Endodermal cell (in vitro differentiated cells): ENCODE data around the gene ATE1. TPM values are rescaled to one million over a fixed set of nuclear protein-coding genes. Genes with fewer than 3 reads are reported as not detected.

ENCODE experiments used
- DNase-seq: peaks from one replicate; pipeline ENCODE4 v3.0.0-alpha.2; 2017
- H3K27ac ChIP-seq: 2 replicates; pipeline ENCODE4 v1.5.1; 2013; ENCODE audit warnings: mild to moderate bottlenecking, low read depth, low read length, moderate library complexity
- H3K27me3 ChIP-seq: 2 replicates; pipeline ENCODE4 v1.6.1; 2013; ENCODE audit warnings: mild to moderate bottlenecking, low read length, moderate library complexity; ENCODE audit not compliant: insufficient read depth, control insufficient read depth, poor library complexity, severe bottlenecking
- H3K36me3 ChIP-seq: 2 replicates; pipeline ENCODE4 v1.7.0; 2013; ENCODE audit warnings: mild to moderate bottlenecking, low read length, moderate library complexity; ENCODE audit not compliant: control insufficient read depth, insufficient read depth
- H3K4me1 ChIP-seq: one replicate; pipeline ENCODE4 v1.7.0; 2013; ENCODE audit warnings: low read length; ENCODE audit not compliant: control insufficient read depth, insufficient read depth
- H3K4me3 ChIP-seq: 2 replicates; pipeline ENCODE4 v1.5.1; 2013; ENCODE audit warnings: mild to moderate bottlenecking, low read length, moderate library complexity
- H3K9ac ChIP-seq: 2 replicates; pipeline ENCODE4 v1.6.1; 2013; ENCODE audit warnings: mild to moderate bottlenecking, low read length, moderate library complexity; ENCODE audit not compliant: poor library complexity, severe bottlenecking; ENCODE audit errors: extremely low read depth
- H3K9me3 ChIP-seq: 2 replicates; pipeline ENCODE4 v1.6.1; 2013; ENCODE audit warnings: mild to moderate bottlenecking, low read length, moderate library complexity; ENCODE audit not compliant: control insufficient read depth
- H3K27ac Mint-ChIP-seq: 2 replicates; pipeline ENCODE4 v1.8.0; 2020; ENCODE audit warnings: mixed read lengths
- H3K27me3 Mint-ChIP-seq: 2 replicates; pipeline ENCODE4 v1.8.0; 2021; ENCODE audit warnings: mild to moderate bottlenecking, mixed read lengths; ENCODE audit not compliant: insufficient read depth
- H3K36me3 Mint-ChIP-seq: 2 replicates; pipeline ENCODE4 v1.8.0; 2020; ENCODE audit warnings: low read depth, mixed read lengths
- H3K4me1 Mint-ChIP-seq: 2 replicates; pipeline ENCODE4 v1.8.0; 2020; ENCODE audit warnings: mixed read lengths
- H3K4me3 Mint-ChIP-seq: 2 replicates; pipeline ENCODE4 v1.8.0; 2020; ENCODE audit warnings: mild to moderate bottlenecking, moderate library complexity, mixed read lengths
- H3K9me3 Mint-ChIP-seq: 2 replicates; pipeline ENCODE4 v1.8.0; 2020; ENCODE audit warnings: mild to moderate bottlenecking, mixed read lengths
- CTCF ChIP-seq: fragments of 200-600 bp; sonication (generic); conservative IDR thresholded peaks from 2 replicates; pipeline ENCODE4 v1.5.0; 2021; ENCODE audit warnings: antibody characterized with exemption, mild to moderate bottlenecking
- WGBS, 2 experiments: methylation state at CpG; one replicate each; pipeline versions ENCODE4 v1.1.5 to v1.1.7; 2013; ENCODE audit warnings: missing lambda C conversion rate in 2 of 2, mixed read lengths in 1 of 2; ENCODE audit not compliant: insufficient coverage in 1 of 2, insufficient read length in 1 of 2; 5-methylcytosine and 5-hydroxymethylcytosine counted together
- total RNA-seq, 2 donors: library from RNA; stranded (reverse); fragmentation: NEBNext Ultra II Directional in 1 of 2; extraction: Animal tissue kit (Norgen Biotek cat#: 25700) in 1 of 2; gene quantifications; 2 replicates in 1 of 2; 3 replicates in 1 of 2; pipeline ENCODE4 v1.2.1, GENCODE V29; 2021

ATE1 gene
- total RNA-seq, 2 donors from 2014 or later, result 31.2 to 32.2 TPM

- H3K36me3 ChIP-seq, result no peaks in the 10 kb centered on the region
- H3K4me1 ChIP-seq, result no peaks in the 10 kb centered on the region
- 66 to 85% methylated on average over 1 of the region's 1 CpG for WGBS, 2 experiments
- TF ChIP-seq CTCF, result no peak
- H3K27ac ChIP-seq, result no peak overlapping the region
- H3K9ac ChIP-seq, result no peak overlapping the region
- H3K9me3 Mint-ChIP-seq, result peaks cover 25% of the 10 kb centered on the region
- H3K27me3 ChIP-seq, result peaks cover 1% of the 10 kb centered on the region
- no peak overlapping the region for H3K27ac Mint-ChIP-seq
- H3K9me3 ChIP-seq, result peaks cover 38% of the 10 kb centered on the region
- H3K4me1 Mint-ChIP-seq, result no peaks in the 10 kb centered on the region
- no peaks in the 10 kb centered on the region for H3K36me3 Mint-ChIP-seq
- H3K27me3 Mint-ChIP-seq, result no peaks in the 10 kb centered on the region
- DNase-seq, result no peak
- H3K4me3 ChIP-seq, result no peak overlapping the region
- no peak overlapping the region for H3K4me3 Mint-ChIP-seq
Measured at GRCh38 chr10:121715969-121716368, 211.9 kb downstream of the ATE1 start.

GRCh38 chr10:121715076-121715475 is 212.8 kb downstream of the ATE1 start:
- Mint-ChIP-seq H3K4me3 (no peak overlapping the region), H3K36me3 (no peaks in the 10 kb centered on the region), H3K9me3 (peaks cover 22% of the 10 kb centered on the region), H3K27ac (no peak overlapping the region), H3K27me3 (peaks cover 4% of the 10 kb centered on the region), H3K4me1 (peaks cover 4% of the 10 kb centered on the region)
- Histone ChIP-seq H3K4me1 (peaks cover 4% of the 10 kb centered on the region), H3K9me3 (peaks cover 31% of the 10 kb centered on the region), H3K9ac (no peak overlapping the region), H3K4me3 (no peak overlapping the region), H3K36me3 (no peaks in the 10 kb centered on the region), H3K27ac (no peak overlapping the region), H3K27me3 (peaks cover 10% of the 10 kb centered on the region)
- no peak for DNase-seq
- WGBS, 2 experiments, result 93 to 95% methylated on average over 2 to 3 of the region's 3 CpGs
- TF ChIP-seq CTCF, result no peak

GRCh38 chr10:121713486-121713885 is 214.3 kb downstream of the ATE1 start:
- TF ChIP-seq CTCF, result no peak

More at GRCh38 chr10:121713486-121713885, 214.3 kb downstream of the ATE1 start:
- no peak overlapping the region for H3K4me3 Mint-ChIP-seq
- H3K9me3 ChIP-seq, result peaks cover 27% of the 10 kb centered on the region
- no peak for DNase-seq
- H3K9ac ChIP-seq, result no peak overlapping the region
- WGBS, 2 experiments, result 82 to 88% methylated on average over 3 to 5 of the region's 5 CpGs
- H3K9me3 Mint-ChIP-seq, result peaks cover 19% of the 10 kb centered on the region
- peaks cover 5% of the 10 kb centered on the region for H3K27me3 Mint-ChIP-seq
- peaks cover 18% of the 10 kb centered on the region for H3K4me1 Mint-ChIP-seq
- no peaks in the 10 kb centered on the region for H3K36me3 ChIP-seq
- H3K27ac ChIP-seq, result no peak overlapping the region
- H3K27ac Mint-ChIP-seq, result no peak overlapping the region
- peaks cover 15% of the 10 kb centered on the region for H3K27me3 ChIP-seq
- no peaks in the 10 kb centered on the region for H3K36me3 Mint-ChIP-seq
- H3K4me1 ChIP-seq, result peaks cover 12% of the 10 kb centered on the region
- no peak overlapping the region for H3K4me3 ChIP-seq
